Right lobe of liver (tissue), 4 donors: ENCODE measurements around the gene PRKACB.

ENCODE experiments used
- POLR2A ChIP-seq: fragments of 450-650 bp; IDR thresholded peaks from one replicate; pipeline ENCODE4 v1.6.1; 2017; ENCODE audit warnings: antibody characterized with exemption, mild to moderate bottlenecking
- TF ChIP-seq, protein P1 (sequence below), 4 donors: fragments of 200-600 bp in 3 of 4; fragments of 450-650 bp in 1 of 4; IDR thresholded peaks; one replicate each; pipeline versions ENCODE4 v1.5.1 to v1.8.0; 2016 to 2022; ENCODE audit warnings: antibody characterized with exemption in 4 of 4, mild to moderate bottlenecking in 2 of 4
- donor health status: DM: no; HTN: no; CAD: no.
- donor health status: DM: no; HTN: no; CAD: no.
- donor health status: DM: no; HTN: yes; CAD: no.

DNA sequence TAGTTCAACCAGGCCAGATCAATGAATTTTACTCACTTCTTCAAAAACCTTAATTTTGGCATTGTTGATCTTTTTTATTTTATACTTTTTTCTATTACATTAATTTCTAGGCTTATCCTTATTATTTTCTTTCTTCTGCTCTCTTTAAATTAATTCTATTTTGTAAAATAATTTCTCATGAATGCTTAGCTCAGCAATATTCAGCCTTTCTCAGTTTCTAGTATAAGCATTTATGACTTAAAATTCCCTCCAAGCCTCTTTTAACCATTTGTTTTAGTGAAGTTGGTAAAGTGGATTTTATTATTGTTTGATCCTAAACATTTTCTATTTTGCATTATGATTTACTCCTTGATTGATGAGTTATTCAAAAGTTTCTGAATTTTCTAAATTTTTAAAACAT, 136.8 kb downstream of the PRKACB start:
- TF ChIP-seq, protein P1, sequence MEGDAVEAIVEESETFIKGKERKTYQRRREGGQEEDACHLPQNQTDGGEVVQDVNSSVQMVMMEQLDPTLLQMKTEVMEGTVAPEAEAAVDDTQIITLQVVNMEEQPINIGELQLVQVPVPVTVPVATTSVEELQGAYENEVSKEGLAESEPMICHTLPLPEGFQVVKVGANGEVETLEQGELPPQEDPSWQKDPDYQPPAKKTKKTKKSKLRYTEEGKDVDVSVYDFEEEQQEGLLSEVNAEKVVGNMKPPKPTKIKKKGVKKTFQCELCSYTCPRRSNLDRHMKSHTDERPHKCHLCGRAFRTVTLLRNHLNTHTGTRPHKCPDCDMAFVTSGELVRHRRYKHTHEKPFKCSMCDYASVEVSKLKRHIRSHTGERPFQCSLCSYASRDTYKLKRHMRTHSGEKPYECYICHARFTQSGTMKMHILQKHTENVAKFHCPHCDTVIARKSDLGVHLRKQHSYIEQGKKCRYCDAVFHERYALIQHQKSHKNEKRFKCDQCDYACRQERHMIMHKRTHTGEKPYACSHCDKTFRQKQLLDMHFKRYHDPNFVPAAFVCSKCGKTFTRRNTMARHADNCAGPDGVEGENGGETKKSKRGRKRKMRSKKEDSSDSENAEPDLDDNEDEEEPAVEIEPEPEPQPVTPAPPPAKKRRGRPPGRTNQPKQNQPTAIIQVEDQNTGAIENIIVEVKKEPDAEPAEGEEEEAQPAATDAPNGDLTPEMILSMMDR (IDR thresholded peaks at IDR 0.05) = no peak
- TF ChIP-seq POLR2A = no peak
